Naive thymus-derived CD8-positive, alpha-beta T cell (primary cell): Measurements from ENCODE around the gene LONRF3. TPM values are rescaled to one million over a fixed set of nuclear protein-coding genes. Genes with fewer than 3 reads are reported as not detected.

ENCODE experiments used
- ATAC-seq, 2 donors: fragments of 150-1000 bp; cut with Tn5 transposase in 1 of 2; sonication (Bioruptor Pico), chemical (Tn5 transposase) in 1 of 2; 1 replicate in 1 of 2; 2 replicates in 1 of 2; pipeline ENCODE4 v1.10.0; 2021; ENCODE audit warnings: mild to moderate bottlenecking in 2 of 2, moderate library complexity in 2 of 2
- POLR2A ChIA-PET: fragments of 350-600 bp; sonication (Branson Sonifier 250); formaldehyde crosslinking; loops from one replicate; lab custom pipeline; 2021; ENCODE audit warnings: antibody characterized with exemption; lab: Charles Lee
- DNase-seq, 10 donors: peaks; one replicate each; pipeline versions ENCODE4 v3.0.0 to v3.0.0-alpha.2; 2020 to 2022
- H3K27ac Mint-ChIP-seq, 10 donors: one replicate each; pipeline ENCODE4 v1.8.0; 2020 to 2022; ENCODE audit warnings: mild to moderate bottlenecking in 10 of 10, mixed read lengths in 10 of 10, moderate library complexity in 4 of 10, inconsistent platforms in 1 of 10
- H3K27me3 Mint-ChIP-seq, 5 donors: one replicate each; pipeline ENCODE4 v1.8.0; 2021 to 2022; ENCODE audit warnings: mixed read lengths in 5 of 5
- H3K36me3 Mint-ChIP-seq, 3 donors: one replicate each; pipeline ENCODE4 v1.8.0; 2020 to 2022; ENCODE audit warnings: mixed read lengths in 3 of 3, mild to moderate bottlenecking in 2 of 3, inconsistent platforms in 1 of 3
- H3K4me1 Mint-ChIP-seq, 4 donors: one replicate each; pipeline ENCODE4 v1.8.0; 2021 to 2022; ENCODE audit warnings: mixed read lengths in 4 of 4
- H3K4me3 Mint-ChIP-seq, 10 donors: one replicate each; pipeline ENCODE4 v1.8.0; 2020 to 2022; ENCODE audit warnings: mild to moderate bottlenecking in 10 of 10, mixed read lengths in 10 of 10, moderate library complexity in 6 of 10, inconsistent platforms in 1 of 10
- H3K9me3 Mint-ChIP-seq, 9 donors: one replicate each; pipeline ENCODE4 v1.8.0; 2020 to 2022; ENCODE audit warnings: mixed read lengths in 9 of 9, mild to moderate bottlenecking in 3 of 9, inconsistent platforms in 1 of 9, moderate library complexity in 1 of 9
- polyA plus RNA-seq, 3 donors: library from polyadenylated mRNA; unstranded; fragments of 300-500 nt; fragmentation: Illumina TruSeq; gene quantifications; one replicate each; pipeline ENCODE4 v1.2.3, GENCODE V29; 2021
- total RNA-seq, 8 experiments: library from RNA in 2 of 8; stranded (reverse) in 2 of 8; gene quantifications; one replicate each; pipeline ENCODE4 v1.2.3 and lab custom pipeline; 2021 to 2026

The LONRF3 gene
- total RNA-seq (1 to 10 TPM; 7.5 to 9.3 TPM), polyA plus RNA-seq (1 to 10 TPM in 1 of 3 donors, under 1 TPM in 2; 0.41 to 1.5 (median 0.68) TPM), total RNA-seq (lab: John Stamatoyannopoulos, UW) (12.3 to 18.4 (median 16.5) reads per million in 6 experiments)

GRCh38 chrX:118974088-118974907, at the start of gene LONRF3:
Gene LONRF3 (plus strand): TSS chrX:118974618. CDS start chrX:118974781, 163 bp downstream.
- ATAC-seq (peak; percentile 55 to 59), DNase-seq (peak; percentile 37 to 78 (median 56))
- POLR2A ChIA-PET: interaction anchor here (0.8 to 1.9 kb wide), 7 partner anchors 11 to 477 kb away, joined by 3 to 16 read pairs (median 4); no protein-coding TSS in a partner anchor
- no peaks in the 10 kb centered on the region for H3K9me3 Mint-ChIP-seq
- H3K4me1 Mint-ChIP-seq: peaks cover 7 to 27% (median 20%) of the 10 kb centered on the region in 4 donors
- peaks cover 0 to 13% (median 8%) of the 10 kb centered on the region in 5 donors for H3K27me3 Mint-ChIP-seq
- H3K4me3 Mint-ChIP-seq: peak within 1 kb of the TSS; percentile 84 to 96 (median 94)
- peak within 1 kb of the TSS; percentile 53 to 95 (median 90) for H3K27ac Mint-ChIP-seq
- H3K36me3 Mint-ChIP-seq: peaks cover 0 to 1% (median 0%) of the 10 kb centered on the region in 3 donors

DNA sequence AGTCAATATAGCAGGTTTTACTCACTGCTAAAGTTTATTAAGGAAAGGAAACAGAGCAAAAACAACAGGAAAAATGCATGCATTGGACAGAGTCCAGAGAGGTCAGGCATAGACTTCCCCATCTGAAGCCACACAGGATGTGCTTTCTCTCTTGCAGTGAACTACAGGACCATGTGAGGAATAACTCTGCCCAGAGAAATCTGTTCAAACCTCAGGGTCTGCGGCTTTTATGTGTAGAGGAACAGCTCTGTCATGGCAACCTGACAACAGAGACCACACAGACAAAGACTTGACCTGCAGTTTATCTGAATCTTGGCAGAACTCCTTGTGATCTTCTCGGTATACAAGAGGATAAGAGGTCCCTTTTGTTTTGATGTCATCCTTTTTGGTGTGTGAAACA, 46.3 kb upstream of the LONRF3 start:
- no peak overlapping the region for H3K27ac Mint-ChIP-seq

GRCh38 chrX:118935352-118935751, 39.1 kb upstream of the LONRF3 start:
- H3K27me3 Mint-ChIP-seq: peaks cover 0 to 6% (median 2%) of the 10 kb centered on the region in 5 donors
- no peak for DNase-seq
- peak overlapping the region in 1 of 10 donors; percentile 85 for H3K27ac Mint-ChIP-seq
- no peak overlapping the region for H3K4me3 Mint-ChIP-seq
- no peaks in the 10 kb centered on the region for H3K4me1 Mint-ChIP-seq
- H3K36me3 Mint-ChIP-seq: peaks cover 0 to 4% (median 0%) of the 10 kb centered on the region in 3 donors
- POLR2A ChIA-PET: no interaction called here
- peaks cover 0 to 8% (median 3%) of the 10 kb centered on the region in 9 donors for H3K9me3 Mint-ChIP-seq
- no peak for ATAC-seq

More for the DNA sequence above, 46.3 kb upstream of the LONRF3 start:
- Mint-ChIP-seq H3K9me3 (no peaks in the 10 kb centered on the region), H3K36me3 (no peaks in the 10 kb centered on the region), H3K4me3 (no peak overlapping the region), H3K27me3 (no peaks in the 10 kb centered on the region), H3K4me1 (no peaks in the 10 kb centered on the region)
- POLR2A ChIA-PET: no interaction called here
- no peak for ATAC-seq
- no peak for DNase-seq

- peaks cover 0 to 9% (median 0%) of the 10 kb centered on the region in 5 donors for H3K27me3 Mint-ChIP-seq
- H3K4me1 Mint-ChIP-seq: no peaks in the 10 kb centered on the region
- DNase-seq (no peak), ATAC-seq (no peak)
- peaks cover 0 to 3% (median 0%) of the 10 kb centered on the region in 9 donors for H3K9me3 Mint-ChIP-seq
- H3K27ac Mint-ChIP-seq: no peak overlapping the region
- POLR2A ChIA-PET: no interaction called here
- H3K4me3 Mint-ChIP-seq: no peak overlapping the region
- H3K36me3 Mint-ChIP-seq: peaks cover 0 to 4% (median 0%) of the 10 kb centered on the region in 3 donors
These were observed 33.3 kb upstream of the LONRF3 start for GRCh38 chrX:118941147-118941546.

DNA sequence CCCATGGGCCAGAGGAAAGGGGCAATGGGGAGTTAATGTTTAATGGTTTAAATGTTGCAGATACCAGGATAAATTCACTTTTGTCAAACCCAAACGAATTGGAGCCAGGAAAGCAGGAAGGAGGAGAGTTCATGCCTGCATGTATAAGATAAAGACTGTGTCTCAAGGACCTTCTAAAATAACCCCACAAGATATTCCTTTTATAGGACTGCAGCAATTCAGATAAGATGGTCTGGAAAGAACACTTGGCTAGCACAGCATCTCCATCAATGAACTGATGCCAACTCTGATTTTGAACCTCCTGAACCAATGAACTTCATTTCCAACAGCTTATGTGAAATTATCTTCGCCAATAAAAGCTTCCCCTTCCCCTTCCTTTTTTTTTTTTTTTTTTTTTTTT, 31.3 kb upstream of the LONRF3 start:
- POLR2A ChIA-PET: no interaction called here
- ATAC-seq: no peak
- Mint-ChIP-seq H3K36me3 (no peaks in the 10 kb centered on the region), H3K4me3 (no peak overlapping the region), H3K27me3 (peaks cover 0 to 5% (median 0%) of the 10 kb centered on the region in 5 donors), H3K4me1 (no peaks in the 10 kb centered on the region), H3K27ac (no peak overlapping the region), H3K9me3 (peaks cover 0 to 2% (median 0%) of the 10 kb centered on the region in 9 donors)
- no peak for DNase-seq

DNA sequence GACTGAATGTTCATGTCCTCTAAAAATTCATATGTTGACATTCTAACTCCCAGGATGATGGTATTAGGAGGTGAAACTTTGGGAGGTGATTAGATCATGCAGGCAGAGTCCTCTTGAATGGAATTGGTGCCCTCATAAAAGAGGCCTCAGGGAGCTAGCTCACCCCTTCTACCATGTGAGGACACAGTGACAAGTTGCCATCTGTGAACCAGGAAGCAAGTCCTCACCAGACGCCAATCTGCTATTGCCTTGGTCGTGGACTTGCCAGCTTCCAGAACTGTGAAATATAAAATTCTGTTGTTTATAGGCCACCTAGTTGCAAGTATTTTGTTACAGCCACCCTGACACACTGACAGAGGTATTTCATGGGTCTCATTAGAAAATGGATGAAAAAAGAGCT, 28.5 kb upstream of the LONRF3 start:
- H3K4me1 Mint-ChIP-seq: no peaks in the 10 kb centered on the region
- H3K27ac Mint-ChIP-seq: no peak overlapping the region
- peaks cover 0 to 2% (median 0%) of the 10 kb centered on the region in 9 donors for H3K9me3 Mint-ChIP-seq
- DNase-seq (no peak), ATAC-seq (no peak)
- H3K27me3 Mint-ChIP-seq: peaks cover 0 to 4% (median 0%) of the 10 kb centered on the region in 5 donors
- H3K4me3 Mint-ChIP-seq: no peak overlapping the region
- POLR2A ChIA-PET: interaction anchor here (0.5 kb wide), 1 partner anchor 41 kb away, joined by 3 read pairs; no protein-coding TSS in a partner anchor
- H3K36me3 Mint-ChIP-seq: no peaks in the 10 kb centered on the region

DNA sequence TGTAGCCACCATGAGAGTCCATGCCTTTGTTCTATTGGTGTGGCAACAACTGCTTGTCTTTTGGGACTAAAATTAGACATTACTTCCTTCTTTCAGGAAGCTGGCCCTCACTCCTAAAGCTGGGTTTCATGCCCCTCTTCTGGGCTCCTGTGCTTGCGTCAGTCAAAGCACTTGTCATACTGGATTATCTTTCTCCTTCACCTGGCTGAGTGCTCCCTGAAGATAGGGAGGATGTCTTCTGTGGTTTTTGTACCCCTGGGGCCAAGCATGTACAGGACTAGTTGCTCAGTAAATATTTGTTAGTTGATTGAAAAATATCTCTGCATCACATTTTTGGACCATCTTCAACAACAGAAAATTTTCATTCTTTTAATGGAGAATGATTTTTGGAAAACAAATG, 26.1 kb upstream of the LONRF3 start:
- H3K27me3 Mint-ChIP-seq: peaks cover 0 to 1% (median 0%) of the 10 kb centered on the region in 5 donors
- DNase-seq: no peak
- no peak for ATAC-seq
- H3K4me3 Mint-ChIP-seq: no peak overlapping the region
- H3K9me3 Mint-ChIP-seq: no peaks in the 10 kb centered on the region
- H3K4me1 Mint-ChIP-seq: no peaks in the 10 kb centered on the region
- H3K27ac Mint-ChIP-seq: no peak overlapping the region
- no peaks in the 10 kb centered on the region for H3K36me3 Mint-ChIP-seq
- POLR2A ChIA-PET: no interaction called here

GRCh38 chrX:118961866-118962560, 12.4 kb upstream of the LONRF3 start:
- Mint-ChIP-seq H3K4me3 (no peak overlapping the region), H3K9me3 (no peaks in the 10 kb centered on the region), H3K27ac (no peak overlapping the region), H3K36me3 (no peaks in the 10 kb centered on the region), H3K27me3 (peaks cover 0 to 3% (median 0%) of the 10 kb centered on the region in 5 donors), H3K4me1 (no peaks in the 10 kb centered on the region)
- ATAC-seq (no peak), DNase-seq (no peak)
- POLR2A ChIA-PET: no interaction called here

GRCh38 chrX:118963159-118963558, 11.3 kb upstream of the LONRF3 start:
- Mint-ChIP-seq H3K4me3 (no peak overlapping the region), H3K27me3 (peaks cover 0 to 6% (median 0%) of the 10 kb centered on the region in 5 donors), H3K36me3 (no peaks in the 10 kb centered on the region), H3K4me1 (no peaks in the 10 kb centered on the region), H3K27ac (no peak overlapping the region), H3K9me3 (no peaks in the 10 kb centered on the region)
- POLR2A ChIA-PET: no interaction called here
- no peak for ATAC-seq
- DNase-seq: no peak

DNA sequence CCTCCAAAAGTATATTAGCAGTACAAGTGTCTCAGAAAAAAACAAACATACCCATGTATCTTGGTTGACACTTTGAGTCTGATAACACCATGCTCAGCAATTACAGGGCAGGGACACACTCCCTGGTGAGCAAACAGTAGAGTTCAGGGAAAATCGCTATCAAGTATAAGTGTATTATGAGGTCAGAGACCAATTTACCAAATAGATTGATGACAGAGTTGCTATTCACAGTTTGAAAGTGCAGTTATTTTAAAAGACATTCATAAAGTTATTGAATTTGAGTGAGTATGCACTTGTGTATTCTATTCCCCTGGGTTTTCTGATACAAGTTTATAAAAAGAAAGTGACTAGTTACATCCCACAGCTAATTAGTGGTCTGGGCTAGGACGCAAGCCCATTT, 10.2 kb upstream of the LONRF3 start:
- no peaks in the 10 kb centered on the region for H3K9me3 Mint-ChIP-seq
- H3K27me3 Mint-ChIP-seq: peaks cover 0 to 6% (median 0%) of the 10 kb centered on the region in 5 donors
- H3K4me1 Mint-ChIP-seq: no peaks in the 10 kb centered on the region
- no peaks in the 10 kb centered on the region for H3K36me3 Mint-ChIP-seq
- POLR2A ChIA-PET: no interaction called here
- H3K4me3 Mint-ChIP-seq: no peak overlapping the region
- DNase-seq (no peak), ATAC-seq (no peak)
- H3K27ac Mint-ChIP-seq: no peak overlapping the region

GRCh38 chrX:118965395-118965794, 9.0 kb upstream of the LONRF3 start:
- no peaks in the 10 kb centered on the region for H3K4me1 Mint-ChIP-seq
- H3K4me3 Mint-ChIP-seq: no peak overlapping the region
- no peaks in the 10 kb centered on the region for H3K36me3 Mint-ChIP-seq
- peaks cover 0 to 6% (median 0%) of the 10 kb centered on the region in 5 donors for H3K27me3 Mint-ChIP-seq
- H3K9me3 Mint-ChIP-seq: no peaks in the 10 kb centered on the region
- peak overlapping the region in 1 of 10 donors; percentile 10 for H3K27ac Mint-ChIP-seq
- DNase-seq: no peak
- ATAC-seq: no peak
- POLR2A ChIA-PET: no interaction called here

GRCh38 chrX:118968031-118968430, 6.4 kb upstream of the LONRF3 start:
- H3K4me3 Mint-ChIP-seq: no peak overlapping the region
- POLR2A ChIA-PET: no interaction called here
- no peaks in the 10 kb centered on the region for H3K9me3 Mint-ChIP-seq
- H3K27me3 Mint-ChIP-seq: peaks cover 0 to 12% (median 6%) of the 10 kb centered on the region in 5 donors
- H3K36me3 Mint-ChIP-seq: no peaks in the 10 kb centered on the region
- peaks cover 0 to 1% (median 0%) of the 10 kb centered on the region in 4 donors for H3K4me1 Mint-ChIP-seq
- ATAC-seq (no peak), DNase-seq (no peak)
- H3K27ac Mint-ChIP-seq: no peak overlapping the region

GRCh38 chrX:118971552-118971951, 2.9 kb upstream of the LONRF3 start:
- peaks cover 6 to 20% (median 8%) of the 10 kb centered on the region in 4 donors for H3K4me1 Mint-ChIP-seq
- H3K36me3 Mint-ChIP-seq: no peaks in the 10 kb centered on the region
- peaks cover 0 to 14% (median 8%) of the 10 kb centered on the region in 5 donors for H3K27me3 Mint-ChIP-seq
- ATAC-seq (no peak), DNase-seq (no peak)
- H3K4me3 Mint-ChIP-seq: no peak overlapping the region
- POLR2A ChIA-PET: no interaction called here
- H3K9me3 Mint-ChIP-seq: no peaks in the 10 kb centered on the region
- no peak overlapping the region for H3K27ac Mint-ChIP-seq
